GM23338 (cell line): ENCODE data around the gene HMCN2. TPM values are rescaled to one million over a fixed set of nuclear protein-coding genes. Genes with fewer than 3 reads are reported as not detected.

Experiments used
- ATAC-seq: fragments of 200-7000 bp; cut with Tn5 transposase; 3 replicates; pipeline ENCODE4 v1.9.1; 2020
- DNase-seq: peaks from one replicate; pipeline ENCODE4 v3.0.0-alpha.2; 2015; ENCODE audit warnings: low spot score
- H2AFZ ChIP-seq: fragments of 200-600 bp; sonication (generic); 2 replicates; pipeline ENCODE4 v1.8.0; 2016; ENCODE audit warnings: antibody characterized with exemption, mild to moderate bottlenecking, moderate library complexity
- H3F3A ChIP-seq: fragments of 200-600 bp; sonication (generic); replicated peaks from 2 replicates; pipeline ENCODE4 v1.8.0; 2017; ENCODE audit warnings: antibody characterized with exemption, mixed run types, low read depth
- H3K27ac ChIP-seq: fragments of 200-600 bp; sonication (generic); 2 replicates; pipeline ENCODE4 v1.6.1; 2016; ENCODE audit warnings: low read depth
- H3K27me3 ChIP-seq: fragments of 200-600 bp; sonication (generic); 2 replicates; pipeline ENCODE4 v1.8.0; 2016; ENCODE audit warnings: mild to moderate bottlenecking, mixed run types, moderate library complexity; ENCODE audit not compliant: insufficient read depth
- H3K36me3 ChIP-seq: fragments of 200-600 bp; sonication (generic); 2 replicates; pipeline ENCODE4 v1.8.0; 2016; ENCODE audit warnings: mild to moderate bottlenecking; ENCODE audit not compliant: insufficient read depth
- H3K4me1 ChIP-seq: fragments of 200-600 bp; sonication (generic); 2 replicates; pipeline ENCODE4 v1.8.0; 2016; ENCODE audit warnings: mild to moderate bottlenecking, moderate library complexity; ENCODE audit not compliant: insufficient read depth
- H3K4me2 ChIP-seq: fragments of 200-600 bp; sonication (generic); 2 replicates; pipeline ENCODE4 v1.7.1; 2017; ENCODE audit warnings: mixed run types
- H3K4me3 ChIP-seq: fragments of 200-600 bp; sonication (generic); 2 replicates; pipeline ENCODE4 v1.6.1; 2016; ENCODE audit warnings: mixed run types
- H3K79me2 ChIP-seq: fragments of 200-600 bp; sonication (generic); replicated peaks from 2 replicates; pipeline ENCODE4 v1.8.0; 2017; ENCODE audit warnings: mild to moderate bottlenecking; ENCODE audit not compliant: insufficient read depth
- H3K9me2 ChIP-seq: fragments of 200-600 bp; sonication (generic); 2 replicates; pipeline ENCODE4 v1.8.0; 2017; ENCODE audit not compliant: insufficient read depth
- H4K20me1 ChIP-seq: fragments of 200-600 bp; sonication (generic); replicated peaks from 2 replicates; pipeline ENCODE4 v1.8.0; 2017; ENCODE audit warnings: mild to moderate bottlenecking; ENCODE audit not compliant: insufficient read depth
- H3K27ac Mint-ChIP-seq: 2 replicates; pipeline ENCODE4 v1.8.0; 2020; ENCODE audit warnings: inconsistent platforms, mild to moderate bottlenecking, moderate library complexity, mixed read lengths
- H3K27me3 Mint-ChIP-seq: 3 replicates; pipeline ENCODE4 v1.8.0; 2022; ENCODE audit warnings: low read depth, mild to moderate bottlenecking, moderate library complexity, mixed read lengths, inconsistent platforms; ENCODE audit not compliant: insufficient read depth, poor library complexity
- H3K36me3 Mint-ChIP-seq: 3 replicates; pipeline ENCODE4 v1.8.0; 2021; ENCODE audit warnings: low read depth, mild to moderate bottlenecking, inconsistent platforms, moderate library complexity, mixed read lengths
- H3K4me1 Mint-ChIP-seq: 3 replicates; pipeline ENCODE4 v1.8.0; 2020; ENCODE audit warnings: mild to moderate bottlenecking, inconsistent platforms, mixed read lengths
- H3K4me3 Mint-ChIP-seq: 3 replicates; pipeline ENCODE4 v1.8.0; 2021; ENCODE audit warnings: moderate library complexity, mild to moderate bottlenecking, inconsistent platforms, mixed read lengths
- H3K9me3 Mint-ChIP-seq: 3 replicates; pipeline ENCODE4 v1.8.0; 2020; ENCODE audit warnings: moderate library complexity, mild to moderate bottlenecking, inconsistent platforms, mixed read lengths
- CREB1 ChIP-seq: fragments of 250-450 bp; sonication (Bioruptor Pico); IDR thresholded peaks from 2 replicates; pipeline ENCODE4 v1.5.0; 2020; ENCODE audit warnings: low read depth, mild to moderate bottlenecking, moderate library complexity
- EZH2 ChIP-seq: fragments of 200-600 bp; sonication (generic); IDR thresholded peaks from one replicate; pipeline ENCODE4 v1.8.0; 2017; ENCODE audit warnings: antibody characterized with exemption, mild to moderate bottlenecking, low read depth; ENCODE audit not compliant: unreplicated experiment
- EZH2phosphoT487 ChIP-seq: fragments of 200-600 bp; sonication (generic); IDR thresholded peaks from one replicate; pipeline ENCODE4 v1.8.1; 2018; ENCODE audit warnings: antibody characterized with exemption; ENCODE audit not compliant: unreplicated experiment
- JUNB ChIP-seq: IDR thresholded peaks from one replicate; pipeline ENCODE4 v1.6.1; 2016; ENCODE audit warnings: antibody characterized with exemption; ENCODE audit not compliant: unreplicated experiment
- NANOG ChIP-seq: IDR thresholded peaks from 2 replicates; pipeline ENCODE4 v1.6.1; 2016; ENCODE audit warnings: antibody characterized with exemption, borderline replicate concordance
- POLR2AphosphoS5 ChIP-seq: IDR thresholded peaks from 2 replicates; pipeline ENCODE4 v1.6.1; 2016; ENCODE audit warnings: antibody characterized with exemption, low read depth
- STAT1 ChIP-seq: IDR thresholded peaks from one replicate; pipeline ENCODE4 v1.6.1; 2016; ENCODE audit warnings: antibody characterized with exemption; ENCODE audit not compliant: unreplicated experiment
- ZNF114 ChIP-seq: fragments of 250-450 bp; sonication (Bioruptor Pico); IDR thresholded peaks from 2 replicates; pipeline ENCODE4 v1.5.0; 2020; ENCODE audit warnings: mild to moderate bottlenecking, moderate library complexity
- ZNF331 ChIP-seq: fragments of 250-450 bp; sonication (Bioruptor Pico); IDR thresholded peaks from 2 replicates; pipeline ENCODE4 v1.5.0; 2020; ENCODE audit warnings: low read depth, mild to moderate bottlenecking, moderate library complexity
- polyA plus RNA-seq: library from polyadenylated mRNA; unstranded; fragments of >200 nt; fragmentation: Nextera tagmentation; extraction: Ambion mirVana; gene quantifications from 2 replicates; pipeline ENCODE4 v1.2.1, GENCODE V29; 2016
- total RNA-seq: library from RNA; depleted of rRNA; stranded (reverse); fragments of >200 nt; shearing (Covaris generic); gene quantifications from 2 replicates; pipeline ENCODE4 v1.2.3, GENCODE V29; 2014
- TF ChIP-seq, protein P1 (sequence below): IDR thresholded peaks from one replicate; pipeline ENCODE4 v1.6.1; 2018; ENCODE audit warnings: antibody characterized with exemption; ENCODE audit not compliant: unreplicated experiment
- TF ChIP-seq, protein P2 (sequence below): IDR thresholded peaks from 2 replicates; pipeline ENCODE4 v1.6.1; 2016; ENCODE audit warnings: antibody characterized with exemption
- TF ChIP-seq, protein P3 (sequence below), 2 experiments: fragments of 200-600 bp in 1 of 2; sonication (generic) in 1 of 2; conservative IDR thresholded peaks; 2 replicates each; pipeline versions ENCODE4 v1.5.1 to v1.6.1; 2016 to 2017; ENCODE audit warnings: antibody characterized with exemption in 2 of 2, low read depth in 2 of 2, mild to moderate bottlenecking in 2 of 2, moderate library complexity in 1 of 2
- TF ChIP-seq, protein P4 (sequence below): fragments of 250-450 bp; sonication (Bioruptor Pico); IDR thresholded peaks from 2 replicates; pipeline ENCODE4 v1.5.0; 2020; ENCODE audit warnings: mild to moderate bottlenecking, moderate library complexity

HMCN2 gene
- total and polyA plus RNA-seq, 2 experiments from 2014 or later = 1.3 to 4.7 TPM

DNA sequence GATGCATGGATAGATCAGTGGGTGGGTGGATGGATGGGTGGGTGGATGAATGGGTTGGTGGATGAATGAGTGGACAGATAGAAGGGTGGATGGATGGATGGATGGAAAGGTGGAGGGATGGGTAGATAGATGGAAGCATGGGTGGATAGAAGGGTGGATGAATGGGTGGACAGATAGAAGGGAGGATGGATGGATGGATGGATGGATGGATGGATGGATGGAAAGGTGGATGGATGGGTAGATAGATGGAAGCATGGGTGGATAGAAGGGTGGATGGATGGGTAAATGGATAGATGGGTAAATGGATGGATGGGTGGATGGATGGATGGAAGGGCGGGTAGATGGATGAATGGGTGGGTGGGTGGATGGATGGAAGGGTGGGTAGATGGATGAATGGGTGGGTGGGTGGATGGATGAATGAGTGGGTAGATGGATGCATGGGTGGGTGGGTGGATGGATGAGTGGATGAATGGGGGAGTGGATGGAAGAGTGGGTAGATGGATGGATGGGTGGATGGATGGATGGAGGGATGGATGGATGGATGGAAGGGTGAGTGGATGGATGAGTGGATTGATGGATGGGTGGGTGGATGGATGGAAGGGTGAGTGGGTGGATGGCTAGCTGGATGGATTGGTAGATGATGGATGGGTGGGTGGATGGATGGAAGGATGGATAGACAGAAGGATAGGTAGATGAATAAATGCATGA is 91.5 kb downstream of the HMCN2 start:
- H3K27me3 Mint-ChIP-seq = peaks cover 14% of the 10 kb centered on the region
- Histone ChIP-seq H2AFZ (no peak overlapping the region), H3K79me2 (no peaks in the 10 kb centered on the region), H3K9me2 (0 out of 2 replicates have a peak, but pooled peaks cover 2% of the 10 kb centered on the region), H4K20me1 (no peaks in the 10 kb centered on the region), H3K4me3 (no peak overlapping the region), H3K4me1 (no peaks in the 10 kb centered on the region), H3K27ac (no peak overlapping the region), H3K27me3 (no peaks in the 10 kb centered on the region), H3F3A (no peaks in the 10 kb centered on the region), H3K4me2 (no peak overlapping the region), H3K36me3 (no peaks in the 10 kb centered on the region)
- ATAC-seq (no peak), DNase-seq (no peak)
- peaks cover 25% of the 10 kb centered on the region for H3K36me3 Mint-ChIP-seq
- H3K9me3 Mint-ChIP-seq = no peaks in the 10 kb centered on the region; the same call in 2 of the 3 replicates
- H3K4me1 Mint-ChIP-seq = no peaks in the 10 kb centered on the region; the same call in 2 of the 3 replicates
- no peak overlapping the region for H3K4me3 Mint-ChIP-seq
- H3K27ac Mint-ChIP-seq = no peak overlapping the region
- TF ChIP-seq CREB1 = no peak
- no peak for TF ChIP-seq STAT1
- no peak for TF ChIP-seq ZNF114 (CRISPR knock-in tag)
- TF ChIP-seq EZH2 = no peak
- TF ChIP-seq, protein P1, sequence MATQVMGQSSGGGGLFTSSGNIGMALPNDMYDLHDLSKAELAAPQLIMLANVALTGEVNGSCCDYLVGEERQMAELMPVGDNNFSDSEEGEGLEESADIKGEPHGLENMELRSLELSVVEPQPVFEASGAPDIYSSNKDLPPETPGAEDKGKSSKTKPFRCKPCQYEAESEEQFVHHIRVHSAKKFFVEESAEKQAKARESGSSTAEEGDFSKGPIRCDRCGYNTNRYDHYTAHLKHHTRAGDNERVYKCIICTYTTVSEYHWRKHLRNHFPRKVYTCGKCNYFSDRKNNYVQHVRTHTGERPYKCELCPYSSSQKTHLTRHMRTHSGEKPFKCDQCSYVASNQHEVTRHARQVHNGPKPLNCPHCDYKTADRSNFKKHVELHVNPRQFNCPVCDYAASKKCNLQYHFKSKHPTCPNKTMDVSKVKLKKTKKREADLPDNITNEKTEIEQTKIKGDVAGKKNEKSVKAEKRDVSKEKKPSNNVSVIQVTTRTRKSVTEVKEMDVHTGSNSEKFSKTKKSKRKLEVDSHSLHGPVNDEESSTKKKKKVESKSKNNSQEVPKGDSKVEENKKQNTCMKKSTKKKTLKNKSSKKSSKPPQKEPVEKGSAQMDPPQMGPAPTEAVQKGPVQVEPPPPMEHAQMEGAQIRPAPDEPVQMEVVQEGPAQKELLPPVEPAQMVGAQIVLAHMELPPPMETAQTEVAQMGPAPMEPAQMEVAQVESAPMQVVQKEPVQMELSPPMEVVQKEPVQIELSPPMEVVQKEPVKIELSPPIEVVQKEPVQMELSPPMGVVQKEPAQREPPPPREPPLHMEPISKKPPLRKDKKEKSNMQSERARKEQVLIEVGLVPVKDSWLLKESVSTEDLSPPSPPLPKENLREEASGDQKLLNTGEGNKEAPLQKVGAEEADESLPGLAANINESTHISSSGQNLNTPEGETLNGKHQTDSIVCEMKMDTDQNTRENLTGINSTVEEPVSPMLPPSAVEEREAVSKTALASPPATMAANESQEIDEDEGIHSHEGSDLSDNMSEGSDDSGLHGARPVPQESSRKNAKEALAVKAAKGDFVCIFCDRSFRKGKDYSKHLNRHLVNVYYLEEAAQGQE = no peak
- TF ChIP-seq, protein P2, sequence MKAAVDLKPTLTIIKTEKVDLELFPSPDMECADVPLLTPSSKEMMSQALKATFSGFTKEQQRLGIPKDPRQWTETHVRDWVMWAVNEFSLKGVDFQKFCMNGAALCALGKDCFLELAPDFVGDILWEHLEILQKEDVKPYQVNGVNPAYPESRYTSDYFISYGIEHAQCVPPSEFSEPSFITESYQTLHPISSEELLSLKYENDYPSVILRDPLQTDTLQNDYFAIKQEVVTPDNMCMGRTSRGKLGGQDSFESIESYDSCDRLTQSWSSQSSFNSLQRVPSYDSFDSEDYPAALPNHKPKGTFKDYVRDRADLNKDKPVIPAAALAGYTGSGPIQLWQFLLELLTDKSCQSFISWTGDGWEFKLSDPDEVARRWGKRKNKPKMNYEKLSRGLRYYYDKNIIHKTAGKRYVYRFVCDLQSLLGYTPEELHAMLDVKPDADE = no peak
- TF ChIP-seq, protein P3, sequence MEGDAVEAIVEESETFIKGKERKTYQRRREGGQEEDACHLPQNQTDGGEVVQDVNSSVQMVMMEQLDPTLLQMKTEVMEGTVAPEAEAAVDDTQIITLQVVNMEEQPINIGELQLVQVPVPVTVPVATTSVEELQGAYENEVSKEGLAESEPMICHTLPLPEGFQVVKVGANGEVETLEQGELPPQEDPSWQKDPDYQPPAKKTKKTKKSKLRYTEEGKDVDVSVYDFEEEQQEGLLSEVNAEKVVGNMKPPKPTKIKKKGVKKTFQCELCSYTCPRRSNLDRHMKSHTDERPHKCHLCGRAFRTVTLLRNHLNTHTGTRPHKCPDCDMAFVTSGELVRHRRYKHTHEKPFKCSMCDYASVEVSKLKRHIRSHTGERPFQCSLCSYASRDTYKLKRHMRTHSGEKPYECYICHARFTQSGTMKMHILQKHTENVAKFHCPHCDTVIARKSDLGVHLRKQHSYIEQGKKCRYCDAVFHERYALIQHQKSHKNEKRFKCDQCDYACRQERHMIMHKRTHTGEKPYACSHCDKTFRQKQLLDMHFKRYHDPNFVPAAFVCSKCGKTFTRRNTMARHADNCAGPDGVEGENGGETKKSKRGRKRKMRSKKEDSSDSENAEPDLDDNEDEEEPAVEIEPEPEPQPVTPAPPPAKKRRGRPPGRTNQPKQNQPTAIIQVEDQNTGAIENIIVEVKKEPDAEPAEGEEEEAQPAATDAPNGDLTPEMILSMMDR (conservative IDR thresholded peaks at IDR 0.05; ENCODE audit: low read depth in 2 of 2) = no peak
- no peak for TF ChIP-seq NANOG
- no peak for TF ChIP-seq EZH2phosphoT487
- TF ChIP-seq ZNF331 = no peak
- TF ChIP-seq, protein P4, sequence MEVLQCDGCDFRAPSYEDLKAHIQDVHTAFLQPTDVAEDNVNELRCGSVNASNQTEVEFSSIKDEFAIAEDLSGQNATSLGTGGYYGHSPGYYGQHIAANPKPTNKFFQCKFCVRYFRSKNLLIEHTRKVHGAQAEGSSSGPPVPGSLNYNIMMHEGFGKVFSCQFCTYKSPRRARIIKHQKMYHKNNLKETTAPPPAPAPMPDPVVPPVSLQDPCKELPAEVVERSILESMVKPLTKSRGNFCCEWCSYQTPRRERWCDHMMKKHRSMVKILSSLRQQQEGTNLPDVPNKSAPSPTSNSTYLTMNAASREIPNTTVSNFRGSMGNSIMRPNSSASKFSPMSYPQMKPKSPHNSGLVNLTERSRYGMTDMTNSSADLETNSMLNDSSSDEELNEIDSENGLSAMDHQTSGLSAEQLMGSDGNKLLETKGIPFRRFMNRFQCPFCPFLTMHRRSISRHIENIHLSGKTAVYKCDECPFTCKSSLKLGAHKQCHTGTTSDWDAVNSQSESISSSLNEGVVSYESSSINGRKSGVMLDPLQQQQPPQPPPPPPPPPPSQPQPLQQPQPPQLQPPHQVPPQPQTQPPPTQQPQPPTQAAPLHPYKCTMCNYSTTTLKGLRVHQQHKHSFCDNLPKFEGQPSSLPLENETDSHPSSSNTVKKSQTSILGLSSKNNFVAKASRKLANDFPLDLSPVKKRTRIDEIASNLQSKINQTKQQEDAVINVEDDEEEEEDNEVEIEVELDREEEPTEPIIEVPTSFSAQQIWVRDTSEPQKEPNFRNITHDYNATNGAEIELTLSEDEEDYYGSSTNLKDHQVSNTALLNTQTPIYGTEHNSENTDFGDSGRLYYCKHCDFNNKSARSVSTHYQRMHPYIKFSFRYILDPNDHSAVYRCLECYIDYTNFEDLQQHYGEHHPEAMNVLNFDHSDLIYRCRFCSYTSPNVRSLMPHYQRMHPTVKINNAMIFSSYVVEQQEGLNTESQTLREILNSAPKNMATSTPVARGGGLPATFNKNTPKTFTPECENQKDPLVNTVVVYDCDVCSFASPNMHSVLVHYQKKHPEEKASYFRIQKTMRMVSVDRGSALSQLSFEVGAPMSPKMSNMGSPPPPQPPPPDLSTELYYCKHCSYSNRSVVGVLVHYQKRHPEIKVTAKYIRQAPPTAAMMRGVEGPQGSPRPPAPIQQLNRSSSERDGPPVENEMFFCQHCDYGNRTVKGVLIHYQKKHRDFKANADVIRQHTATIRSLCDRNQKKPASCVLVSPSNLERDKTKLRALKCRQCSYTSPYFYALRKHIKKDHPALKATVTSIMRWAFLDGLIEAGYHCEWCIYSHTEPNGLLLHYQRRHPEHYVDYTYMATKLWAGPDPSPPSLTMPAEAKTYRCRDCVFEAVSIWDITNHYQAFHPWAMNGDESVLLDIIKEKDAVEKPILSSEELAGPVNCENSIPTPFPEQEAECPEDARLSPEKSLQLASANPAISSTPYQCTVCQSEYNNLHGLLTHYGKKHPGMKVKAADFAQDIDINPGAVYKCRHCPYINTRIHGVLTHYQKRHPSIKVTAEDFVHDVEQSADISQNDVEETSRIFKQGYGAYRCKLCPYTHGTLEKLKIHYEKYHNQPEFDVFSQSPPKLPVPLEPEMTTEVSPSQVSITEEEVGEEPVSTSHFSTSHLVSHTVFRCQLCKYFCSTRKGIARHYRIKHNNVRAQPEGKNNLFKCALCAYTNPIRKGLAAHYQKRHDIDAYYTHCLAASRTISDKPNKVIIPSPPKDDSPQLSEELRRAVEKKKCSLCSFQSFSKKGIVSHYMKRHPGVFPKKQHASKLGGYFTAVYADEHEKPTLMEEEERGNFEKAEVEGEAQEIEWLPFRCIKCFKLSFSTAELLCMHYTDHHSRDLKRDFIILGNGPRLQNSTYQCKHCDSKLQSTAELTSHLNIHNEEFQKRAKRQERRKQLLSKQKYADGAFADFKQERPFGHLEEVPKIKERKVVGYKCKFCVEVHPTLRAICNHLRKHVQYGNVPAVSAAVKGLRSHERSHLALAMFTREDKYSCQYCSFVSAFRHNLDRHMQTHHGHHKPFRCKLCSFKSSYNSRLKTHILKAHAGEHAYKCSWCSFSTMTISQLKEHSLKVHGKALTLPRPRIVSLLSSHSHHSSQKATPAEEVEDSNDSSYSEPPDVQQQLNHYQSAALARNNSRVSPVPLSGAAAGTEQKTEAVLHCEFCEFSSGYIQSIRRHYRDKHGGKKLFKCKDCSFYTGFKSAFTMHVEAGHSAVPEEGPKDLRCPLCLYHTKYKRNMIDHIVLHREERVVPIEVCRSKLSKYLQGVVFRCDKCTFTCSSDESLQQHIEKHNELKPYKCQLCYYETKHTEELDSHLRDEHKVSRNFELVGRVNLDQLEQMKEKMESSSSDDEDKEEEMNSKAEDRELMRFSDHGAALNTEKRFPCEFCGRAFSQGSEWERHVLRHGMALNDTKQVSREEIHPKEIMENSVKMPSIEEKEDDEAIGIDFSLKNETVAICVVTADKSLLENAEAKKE (CRISPR knock-in tag) = no peak
- TF ChIP-seq POLR2AphosphoS5 = no peak
- no peak for TF ChIP-seq JUNB
